Esophagus muscularis mucosa (tissue), 3 donors: ENCODE measurements around the gene PLD1.

Experiments
- POLR2A ChIP-seq: fragments of 450-650 bp; IDR thresholded peaks from one replicate; pipeline ENCODE4 v1.6.1; 2017; ENCODE audit warnings: antibody characterized with exemption, moderate library complexity, mild to moderate bottlenecking, low read depth
- TF ChIP-seq, protein P1 (sequence below), 3 experiments: fragments of 200-600 bp in 2 of 3; fragments of 450-650 bp in 1 of 3; sonication (generic) in 2 of 3; IDR thresholded peaks; one replicate each; pipeline ENCODE4 v1.5.1; 2017 to 2019; ENCODE audit warnings: antibody characterized with exemption in 3 of 3, mild to moderate bottlenecking in 2 of 3, moderate library complexity in 1 of 3

DNA sequence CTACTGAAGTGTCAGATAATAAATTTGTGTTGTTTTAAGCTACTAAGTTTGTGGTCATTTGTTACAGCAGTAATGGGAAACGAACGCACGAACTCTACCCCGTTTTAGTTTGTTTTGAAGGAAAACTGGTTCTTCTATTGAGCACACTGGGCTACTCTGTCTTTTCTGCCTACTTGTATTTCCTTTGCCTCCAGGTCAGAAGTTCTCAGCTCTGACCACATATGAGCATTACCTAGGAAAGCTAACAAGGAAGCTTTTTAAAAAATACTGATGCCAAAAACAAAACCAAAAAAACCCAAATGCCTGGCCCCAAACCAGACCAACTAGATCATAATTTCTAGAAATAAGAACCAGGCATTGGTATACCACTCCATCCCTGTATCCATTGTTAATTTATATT is 193.5 kb downstream of the PLD1 start:
- TF ChIP-seq, protein P1, sequence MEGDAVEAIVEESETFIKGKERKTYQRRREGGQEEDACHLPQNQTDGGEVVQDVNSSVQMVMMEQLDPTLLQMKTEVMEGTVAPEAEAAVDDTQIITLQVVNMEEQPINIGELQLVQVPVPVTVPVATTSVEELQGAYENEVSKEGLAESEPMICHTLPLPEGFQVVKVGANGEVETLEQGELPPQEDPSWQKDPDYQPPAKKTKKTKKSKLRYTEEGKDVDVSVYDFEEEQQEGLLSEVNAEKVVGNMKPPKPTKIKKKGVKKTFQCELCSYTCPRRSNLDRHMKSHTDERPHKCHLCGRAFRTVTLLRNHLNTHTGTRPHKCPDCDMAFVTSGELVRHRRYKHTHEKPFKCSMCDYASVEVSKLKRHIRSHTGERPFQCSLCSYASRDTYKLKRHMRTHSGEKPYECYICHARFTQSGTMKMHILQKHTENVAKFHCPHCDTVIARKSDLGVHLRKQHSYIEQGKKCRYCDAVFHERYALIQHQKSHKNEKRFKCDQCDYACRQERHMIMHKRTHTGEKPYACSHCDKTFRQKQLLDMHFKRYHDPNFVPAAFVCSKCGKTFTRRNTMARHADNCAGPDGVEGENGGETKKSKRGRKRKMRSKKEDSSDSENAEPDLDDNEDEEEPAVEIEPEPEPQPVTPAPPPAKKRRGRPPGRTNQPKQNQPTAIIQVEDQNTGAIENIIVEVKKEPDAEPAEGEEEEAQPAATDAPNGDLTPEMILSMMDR (IDR thresholded peaks at IDR 0.05): no peak
- TF ChIP-seq POLR2A: no peak
